Kasumi-1 (cell line): ENCODE measurements around the gene SRXN1.

Source experiments
- DNase-seq, 2 experiments: peaks; one replicate each; lab custom pipeline; 2025; lab: John Stamatoyannopoulos, UW

The SRXN1 gene

GRCh38 chr20:675453-676314 lies 22.7 kb upstream of the SRXN1 start, which contains the start of gene SCRT2:
SCRT2 (minus strand) TSS chr20:675802; CDS start chr20:675601, 201 bp downstream.
- DNase-seq = peak; percentile 34 to 41

GRCh38 chr20:675033-675452 lies 22.0 kb upstream of the SRXN1 start:
- DNase-seq = no peak

- no peak for DNase-seq
These were observed 20.6 kb upstream of the SRXN1 start for GRCh38 chr20:673603-674001.

GRCh38 chr20:672963-673602 lies 20.1 kb upstream of the SRXN1 start:
- peak in 1 of 2 experiments; percentile 48 for DNase-seq

GRCh38 chr20:671252-672030 lies 18.4 kb upstream of the SRXN1 start:
- DNase-seq = no peak

GRCh38 chr20:669573-669972 lies 16.6 kb upstream of the SRXN1 start:
- DNase-seq = no peak

- no peak for DNase-seq
These were observed 15.6 kb upstream of the SRXN1 start for GRCh38 chr20:668638-669037.

GRCh38 chr20:668050-668449 lies 15.1 kb upstream of the SRXN1 start:
- no peak for DNase-seq

- peak; percentile 42 to 64 for DNase-seq
These were observed 14.5 kb upstream of the SRXN1 start for GRCh38 chr20:667351-668034.

GRCh38 chr20:666877-667276 lies 13.9 kb upstream of the SRXN1 start:
- no peak for DNase-seq

GRCh38 chr20:665276-665675 lies 12.3 kb upstream of the SRXN1 start:
- no peak for DNase-seq

GRCh38 chr20:664576-664975 lies 11.6 kb upstream of the SRXN1 start:
- DNase-seq = no peak

GRCh38 chr20:664151-664550 lies 11.2 kb upstream of the SRXN1 start:
- no peak for DNase-seq

GRCh38 chr20:663315-664090 lies 10.5 kb upstream of the SRXN1 start:
- DNase-seq = no peak

- DNase-seq = no peak
These were observed 9.5 kb upstream of the SRXN1 start for GRCh38 chr20:662277-663192.

- no peak for DNase-seq
These were observed 8.7 kb upstream of the SRXN1 start for GRCh38 chr20:661474-662270.

- peak in 1 of 2 experiments; percentile 6 for DNase-seq
These were observed 5.8 kb upstream of the SRXN1 start for GRCh38 chr20:658731-659291.

GRCh38 chr20:658202-658601 lies 5.2 kb upstream of the SRXN1 start:
- no peak for DNase-seq
